ENCODE data around the gene IL22RA1.

IL22RA1 gene

GRCh38 chr1:24167008-24167407, 24.1 kb upstream of the IL22RA1 start:
- DNase-seq (ENCODE audit: low spot score), result no peak

DNA sequence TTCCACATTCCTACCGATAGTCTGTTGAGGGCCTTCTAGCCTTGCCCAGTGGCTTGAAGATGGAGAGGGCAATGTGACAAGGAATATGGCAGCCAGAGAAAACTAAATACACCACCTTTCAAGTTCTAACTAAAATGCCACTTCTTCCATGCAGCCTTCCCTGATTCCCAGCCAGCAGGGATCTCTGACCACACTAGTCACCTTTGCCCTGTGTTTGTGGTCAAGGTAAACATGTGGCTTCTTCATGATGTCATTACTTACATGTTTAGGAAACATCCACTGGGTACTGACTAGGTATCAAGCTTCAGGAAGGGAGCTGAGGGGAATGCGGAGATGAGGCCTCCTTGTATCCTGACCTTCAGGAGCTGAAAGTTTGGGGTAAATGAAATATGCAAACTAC, 22.6 kb upstream of the IL22RA1 start:
- DNase-seq (ENCODE audit: low spot score), result no peak

- DNase-seq (ENCODE audit: low spot score), result no peak
Measured at GRCh38 chr1:24164004-24164403, 21.1 kb upstream of the IL22RA1 start.

GRCh38 chr1:24162201-24162600, 19.3 kb upstream of the IL22RA1 start:
- DNase-seq (ENCODE audit: low spot score), result no peak

DNA sequence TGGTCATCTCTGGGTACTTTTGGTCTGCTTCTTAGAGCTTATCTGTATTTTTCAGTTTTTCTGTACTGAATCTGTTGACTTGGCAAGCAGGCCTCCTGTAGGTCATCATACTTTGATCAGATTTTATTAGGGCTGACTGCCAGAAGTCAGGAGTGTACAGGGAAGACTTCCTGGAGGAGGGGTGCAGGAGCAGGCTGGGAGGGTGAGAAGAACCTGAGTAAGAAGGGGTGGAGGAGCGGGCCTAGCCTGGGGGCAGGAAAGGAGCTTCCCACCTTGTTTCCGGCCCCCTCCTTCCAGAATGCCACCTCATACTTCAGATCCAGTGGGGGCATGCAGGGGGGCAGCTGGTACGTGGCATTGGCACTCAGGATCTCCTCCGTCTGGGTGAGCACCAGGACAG, 18.3 kb upstream of the IL22RA1 start:
- DNase-seq (ENCODE audit: low spot score), result no peak

DNA sequence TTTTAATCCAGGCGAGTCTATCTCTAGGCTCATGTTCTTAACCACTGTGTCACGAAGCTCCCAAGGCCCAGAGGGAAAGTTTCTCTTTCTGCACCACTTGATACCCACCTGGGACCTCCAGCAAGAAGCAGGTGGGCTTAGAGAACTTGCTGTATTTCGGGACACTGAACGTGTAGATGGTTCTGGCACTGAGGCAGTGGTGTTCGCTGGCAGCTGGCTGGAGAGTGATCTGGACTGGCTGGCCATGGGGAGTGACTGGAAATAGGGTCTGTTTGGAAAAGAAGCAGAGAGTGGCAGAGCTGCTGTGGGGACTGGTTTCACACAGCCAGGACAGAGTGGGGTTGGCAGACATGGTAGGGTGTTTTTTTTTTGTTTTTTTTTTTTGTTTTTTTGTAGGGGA, 16.4 kb upstream of the IL22RA1 start:
- DNase-seq (ENCODE audit: low spot score), result no peak

GRCh38 chr1:24157918-24158481, 15.1 kb upstream of the IL22RA1 start:
- DNase-seq (ENCODE audit: low spot score), result no peak

- DNase-seq (ENCODE audit: low spot score), result no peak
Measured at GRCh38 chr1:24156542-24157260, 13.8 kb upstream of the IL22RA1 start.

DNA sequence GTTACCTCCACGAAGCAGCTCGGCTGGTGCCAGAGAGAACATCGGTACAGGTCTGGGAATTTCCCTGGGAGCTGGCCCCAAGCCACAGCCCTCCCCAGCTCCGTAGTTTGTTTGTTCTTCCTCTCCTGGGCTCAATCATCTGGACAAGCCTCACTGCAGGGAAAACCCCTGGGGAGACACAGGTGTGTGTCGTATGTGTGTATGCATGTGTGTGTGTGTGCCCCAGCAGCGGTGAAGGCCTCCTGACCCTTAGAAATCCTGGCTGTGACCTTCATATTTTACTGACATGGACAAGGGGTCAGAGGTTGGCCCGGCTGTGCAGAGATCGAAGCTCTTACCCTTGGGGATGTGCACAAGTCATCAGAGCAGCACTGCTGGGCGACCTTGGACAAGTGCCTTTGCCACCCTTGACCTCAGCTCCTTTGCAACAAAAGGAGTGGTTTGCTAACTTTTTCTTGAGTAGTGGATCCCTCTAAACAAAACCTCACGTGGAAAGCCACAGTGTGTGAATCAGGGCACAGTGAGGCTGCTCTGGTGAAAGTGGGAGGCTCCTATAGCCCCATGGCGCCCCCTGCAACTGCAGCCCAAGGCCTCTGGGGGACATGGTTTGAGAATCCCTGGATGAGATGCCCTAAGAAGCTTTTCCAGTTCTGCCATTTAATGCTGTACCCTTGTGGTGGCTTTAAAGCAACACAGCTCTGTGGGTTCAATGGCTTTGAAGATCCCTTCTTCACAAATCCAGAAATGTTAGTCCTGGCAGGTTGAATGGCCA, 12.3 kb upstream of the IL22RA1 start:
- peak; percentile 18 for DNase-seq (ENCODE audit: low spot score)

GRCh38 chr1:24154215-24154614, 11.3 kb upstream of the IL22RA1 start:
- DNase-seq (ENCODE audit: low spot score), result no peak

DNA sequence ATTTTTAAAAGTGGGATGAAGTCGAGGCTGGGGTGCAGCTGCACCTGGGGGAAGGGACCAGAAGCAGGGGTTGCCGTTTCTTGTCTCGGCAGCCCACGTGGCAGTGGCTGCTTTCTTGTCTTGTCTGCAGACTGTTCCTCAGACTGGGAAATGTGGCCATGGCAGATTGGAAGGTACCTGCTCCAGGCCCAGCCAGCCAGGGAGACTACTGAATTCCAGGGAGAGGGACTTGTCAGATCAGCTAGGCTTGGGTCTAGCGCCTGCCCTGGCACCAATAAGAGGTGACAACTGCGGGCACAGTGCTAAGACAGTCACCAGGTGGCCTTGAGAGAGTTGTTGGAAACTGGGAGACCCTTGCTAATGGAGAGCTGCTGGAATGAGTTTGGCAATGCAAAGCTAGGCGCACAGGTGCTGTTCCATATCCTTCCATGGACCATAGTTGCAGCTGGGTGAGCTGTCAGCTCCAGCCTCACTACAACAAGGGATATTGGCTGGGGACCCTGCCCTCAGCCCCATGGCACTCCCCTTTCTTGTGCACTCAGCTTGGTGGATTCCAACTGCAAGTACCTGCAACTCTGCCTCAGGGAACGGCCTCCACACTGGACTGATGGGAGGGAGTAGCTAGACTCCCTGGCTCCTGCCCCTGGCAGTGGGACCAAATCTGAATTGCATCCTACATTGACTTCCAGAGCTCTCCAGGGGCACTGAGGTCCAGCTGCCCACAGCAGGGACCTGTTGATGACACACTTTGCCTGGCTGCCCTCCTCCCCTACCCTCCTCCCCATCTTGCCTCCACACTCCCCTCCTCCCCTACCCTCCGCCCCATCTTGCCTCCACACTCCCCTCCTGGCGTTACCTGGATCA, 9.9 kb upstream of the IL22RA1 start:
- DNase-seq (ENCODE audit: low spot score), result no peak

DNA sequence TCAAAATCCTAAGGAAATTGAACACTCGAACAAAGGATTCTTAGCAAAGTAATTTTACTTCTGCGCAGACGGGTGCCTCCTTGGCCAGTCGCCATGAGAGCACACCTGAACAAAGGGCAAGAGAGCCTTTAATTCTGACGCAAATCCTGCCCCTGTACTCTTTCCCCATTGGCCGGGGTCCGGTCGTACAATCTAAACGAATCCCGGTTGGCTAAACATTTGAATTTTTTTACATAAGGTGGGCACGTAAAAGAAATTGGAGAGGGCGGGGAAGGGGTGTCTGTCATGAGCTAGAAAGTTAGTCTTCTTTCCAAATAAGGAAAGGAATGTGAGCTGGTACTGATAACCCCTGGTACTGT, 8.2 kb upstream of the IL22RA1 start:
- peak; percentile 70 for DNase-seq (ENCODE audit: low spot score)

GRCh38 chr1:24150234-24151174, 7.6 kb upstream of the IL22RA1 start:
- peak; percentile 84 for DNase-seq (ENCODE audit: low spot score)

DNA sequence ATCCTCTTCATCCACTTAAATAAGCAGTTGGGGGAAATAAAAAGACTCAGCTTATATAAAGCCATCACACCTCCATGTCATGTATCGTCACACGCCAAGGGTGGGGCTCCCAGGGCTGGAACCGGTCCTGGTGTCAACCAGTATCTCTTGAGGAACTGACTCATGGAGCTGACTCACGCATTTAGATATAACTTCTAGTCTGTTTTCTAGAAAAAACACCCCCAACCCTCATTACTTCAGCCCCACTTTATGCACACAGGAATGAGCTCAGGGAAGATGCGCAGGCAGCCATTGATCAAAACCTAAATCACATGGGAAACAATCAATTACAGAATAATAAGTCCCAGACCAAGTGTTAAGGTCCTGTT, 6.9 kb upstream of the IL22RA1 start:
- DNase-seq (ENCODE audit: low spot score), result peak; percentile 22

DNA sequence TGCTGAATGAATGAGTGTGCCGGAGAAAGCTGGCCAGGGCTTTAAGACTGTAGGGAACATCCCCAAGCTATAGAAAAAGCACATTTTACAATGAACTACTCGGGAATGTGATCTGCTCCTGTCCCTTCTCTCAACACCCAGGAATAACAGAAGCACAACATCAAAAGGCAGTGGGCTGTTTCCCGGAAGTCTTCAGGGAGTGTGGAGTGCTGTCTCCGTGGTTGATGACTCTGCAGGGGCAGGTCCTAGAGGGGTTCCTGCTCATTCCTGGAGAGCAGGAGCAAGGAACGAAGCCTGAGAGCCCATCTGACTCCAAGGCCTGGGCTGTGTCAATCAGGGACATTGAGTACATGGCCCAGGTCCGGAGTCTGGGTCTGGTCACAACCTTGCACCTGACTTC, 4.9 kb upstream of the IL22RA1 start:
- DNase-seq (ENCODE audit: low spot score), result no peak

GRCh38 chr1:24147194-24147593, 4.3 kb upstream of the IL22RA1 start:
- no peak for DNase-seq (ENCODE audit: low spot score)

DNA sequence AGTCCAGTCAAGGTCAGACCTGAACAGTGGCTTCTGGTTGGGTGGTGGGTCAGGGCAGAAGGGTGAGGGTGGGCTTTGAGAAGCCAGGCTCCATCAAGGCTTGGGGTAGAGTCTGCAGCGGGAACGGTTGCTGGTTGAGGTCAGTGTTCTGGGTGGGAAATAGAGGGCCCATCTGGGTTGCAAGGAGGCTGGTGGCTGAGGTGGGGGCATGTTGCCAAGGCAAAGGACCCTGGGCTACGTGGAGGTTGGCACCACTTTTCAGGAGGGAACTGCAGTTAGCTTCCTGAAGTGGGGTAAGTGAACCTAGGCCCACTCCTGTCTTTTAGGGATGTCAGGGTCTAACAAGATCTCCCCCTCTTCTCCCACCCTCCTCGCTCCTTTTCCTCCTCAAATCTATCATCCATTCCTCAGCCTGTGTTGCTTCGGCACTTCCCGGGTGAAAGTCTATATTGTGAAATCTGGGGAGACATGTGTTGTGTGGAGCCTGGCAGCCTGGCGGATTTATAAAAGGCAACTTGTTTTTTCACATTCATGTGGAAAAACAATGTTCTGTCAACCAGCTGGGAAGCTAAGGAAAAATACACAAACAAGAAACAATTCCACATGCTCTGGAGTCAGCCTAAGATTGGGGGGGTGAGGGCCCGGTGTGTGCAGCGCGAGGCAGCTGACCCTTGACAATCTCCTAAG, 1.5 kb downstream of the IL22RA1 start:
- no peak for DNase-seq (ENCODE audit: low spot score)

DNA sequence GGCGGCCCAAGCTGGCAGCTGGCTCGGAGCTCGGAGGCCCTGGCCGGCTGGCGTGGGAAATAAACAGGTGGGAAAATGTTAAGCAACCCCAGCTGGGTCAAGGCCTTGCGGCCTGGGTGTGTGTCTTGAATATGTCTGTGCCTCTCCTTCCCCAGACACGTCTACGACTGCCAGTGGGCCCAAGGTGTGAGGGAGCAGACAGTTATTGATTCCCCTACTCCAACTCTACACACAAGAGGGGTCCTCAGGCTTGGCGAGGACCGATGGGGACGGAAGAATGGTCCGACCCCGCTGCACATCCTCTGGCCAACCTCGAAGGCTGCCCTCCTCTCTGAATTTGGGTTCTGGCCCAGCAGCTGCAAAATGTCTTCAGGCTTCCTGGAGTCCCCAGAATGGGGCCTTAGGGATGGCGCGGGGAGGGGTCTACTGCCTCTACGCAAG, 2.2 kb downstream of the IL22RA1 start:
- no peak for DNase-seq (ENCODE audit: low spot score)

DNA sequence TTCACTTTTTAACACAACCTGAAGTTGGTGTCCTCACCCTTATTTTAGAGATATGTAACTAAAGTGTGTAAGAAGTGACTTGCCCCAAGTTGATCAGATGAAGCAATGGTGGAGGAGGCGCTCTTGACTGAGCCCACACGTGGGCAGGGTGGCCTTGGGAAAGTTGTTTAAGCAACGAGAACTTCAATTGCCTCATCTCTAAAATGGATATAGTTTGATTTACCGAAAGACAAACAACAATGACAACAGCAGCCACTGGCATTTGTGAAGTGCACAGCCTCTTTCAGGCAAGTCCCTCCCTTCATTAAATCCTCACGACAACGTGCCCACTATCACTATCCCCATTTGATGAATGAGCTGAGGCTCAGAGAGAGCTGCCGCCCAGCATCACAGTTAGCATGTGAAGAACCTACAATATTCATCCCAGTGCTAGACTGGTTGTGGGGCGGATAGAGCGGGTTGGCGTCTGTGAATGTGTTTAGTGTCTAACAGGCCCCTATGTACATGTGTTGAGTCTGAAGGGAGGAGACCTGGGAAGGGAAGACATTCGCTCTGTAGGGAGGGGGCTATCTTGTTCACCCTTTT, 3.0 kb downstream of the IL22RA1 start:
- DNase-seq (ENCODE audit: low spot score), result no peak

GRCh38 chr1:24139222-24139489, 3.8 kb downstream of the IL22RA1 start:
- no peak for DNase-seq (ENCODE audit: low spot score)
